Stomach (tissue), 9 donors: Measurements from ENCODE around the gene SLC38A5. TPM values are rescaled to one million over a fixed set of nuclear protein-coding genes. Genes with fewer than 3 reads are reported as not detected.
"Not testable (repeated sequence)": the region's sequence is repeated elsewhere in the genome, so short reads cannot be mapped to it uniquely, and the experiment has no call there.

ENCODE experiments used
- DNase-seq, 2 donors: peaks; one replicate each; pipeline versions ENCODE4 v3.0.0 to v3.0.0-alpha.2; 2013 to 2019
- H3K27ac ChIP-seq, 5 donors: fragments of 200-600 bp in 4 of 5; sonication (generic) in 4 of 5; one replicate each; pipeline ENCODE4 v1.5.1; 2013 to 2019; ENCODE audit warnings: mild to moderate bottlenecking in 1 of 5, moderate library complexity in 1 of 5
- H3K27me3 ChIP-seq, 3 donors: fragments of 200-600 bp; sonication (generic); one replicate each; pipeline ENCODE4 v1.5.1; 2017 to 2019; ENCODE audit warnings: mixed run types in 1 of 3
- H3K36me3 ChIP-seq, 4 donors: fragments of 200-600 bp; sonication (generic); 1 replicate in 3 of 4; 2 replicates in 1 of 4; pipeline ENCODE4 v1.5.1; 2016 to 2019
- H3K4me1 ChIP-seq, 4 donors: fragments of 200-600 bp; sonication (generic); one replicate each; pipeline ENCODE4 v1.5.1; 2016 to 2019
- H3K4me3 ChIP-seq, 4 donors: fragments of 200-600 bp; sonication (generic) in 3 of 4; one replicate each; pipeline ENCODE4 v1.5.1; 2016 to 2019; ENCODE audit warnings: mild to moderate bottlenecking in 1 of 4
- H3K9me3 ChIP-seq, 4 donors: fragments of 200-600 bp; sonication (generic); one replicate each; pipeline ENCODE4 v1.5.1; 2016 to 2019
- CTCF ChIP-seq, 7 experiments: fragments of 450-650 bp in 4 of 7; fragments of 200-600 bp in 3 of 7; sonication (generic) in 3 of 7; IDR thresholded peaks; one replicate each; pipeline ENCODE4 v1.5.1; 2016 to 2019; ENCODE audit warnings: antibody characterized with exemption in 7 of 7, control low read depth in 2 of 7, mild to moderate bottlenecking in 1 of 7
- EP300 ChIP-seq: sonication (generic); formaldehyde crosslinking; IDR thresholded peaks from one replicate; pipeline ENCODE4 v1.6.1; 2017; ENCODE audit warnings: antibody characterized with exemption
- POLR2A ChIP-seq, 4 donors: fragments of 450-650 bp; IDR thresholded peaks; one replicate each; pipeline ENCODE4 v1.6.1; 2016; ENCODE audit warnings: antibody characterized with exemption in 4 of 4, control low read depth in 2 of 4, mild to moderate bottlenecking in 1 of 4, moderate library complexity in 1 of 4
- POLR2AphosphoS5 ChIP-seq, 3 donors: sonication (generic); formaldehyde crosslinking; IDR thresholded peaks; one replicate each; pipeline ENCODE4 v1.6.1; 2016; ENCODE audit warnings: antibody characterized with exemption in 3 of 3
- WGBS, 5 donors: extraction: QIAGEN DNeasy Blood & Tissue Kit in 3 of 5; methylation state at CpG; one replicate each; pipeline versions ENCODE4 v1.1.5 to v1.1.7; 2013 to 2018; 5-methylcytosine and 5-hydroxymethylcytosine counted together
- intact Hi-C: fragments of 100-400 bp; cut with DNase I; formaldehyde crosslinking; loops from one replicate; pipeline ENCODE4 v1.15.1; 2023; ENCODE audit warnings: low total_unique reads
- polyA plus RNA-seq, 3 donors: library from polyadenylated mRNA; stranded (reverse); fragments of 200-250 nt; gene quantifications; one replicate each; pipeline ENCODE4 v1.2.3, GENCODE V29; 2013
- small RNA-seq, 4 donors: library from RNA; depleted of rRNA; stranded (forward); fragments of <200 nt; gene quantifications; one replicate each; pipeline ENCODE3, GENCODE V24; 2016
- total RNA-seq, 5 donors: library from RNA; depleted of rRNA; stranded (reverse); fragments of >200 nt; gene quantifications; one replicate each; pipeline versions ENCODE4 v1.1.0 to v1.2.3, GENCODE V29; 2014 to 2016
- donor health status: healthy with polysubstance abuse.
- donor health status: Bipolar disorder and iron deficiency.
- donor health status: healthy.

The SLC38A5 gene
- total and polyA plus RNA-seq, 8 donors = 4.1 to 45.8 (median 19.1) TPM

- no peak overlapping the region for H3K4me3 ChIP-seq
- no peak overlapping the region for H3K27ac ChIP-seq
- H3K9me3 ChIP-seq = peaks cover 0 to 6% (median 0%) of the 10 kb centered on the region in 4 donors
- no peaks in the 10 kb centered on the region for H3K36me3 ChIP-seq
- intact Hi-C loops = no loop called here
- H3K4me1 ChIP-seq = no peaks in the 10 kb centered on the region
- TF ChIP-seq POLR2A (IDR thresholded peaks at IDR 0.05) (no peak), POLR2AphosphoS5 (IDR thresholded peaks at IDR 0.05) (no peak), CTCF (IDR thresholded peaks at IDR 0.05) (no peak), EP300 (no peak)
- DNase-seq = no peak
- no peaks in the 10 kb centered on the region for H3K27me3 ChIP-seq
Observed at GRCh38 chrX:48450076-48450475, 20.0 kb downstream of the SLC38A5 start.

GRCh38 chrX:48447201-48447600, 22.9 kb downstream of the SLC38A5 start:
- H3K27ac ChIP-seq, H3K36me3 ChIP-seq, H3K27me3 ChIP-seq, DNase-seq, H3K4me3 ChIP-seq, H3K4me1 ChIP-seq, H3K9me3 ChIP-seq, intact Hi-C loops: not testable (repeated sequence)
- WGBS, 5 donors = 87 to 95% (median 94%) methylated on average over 6 of the region's 6 CpGs

- H3K27me3 ChIP-seq, H3K36me3 ChIP-seq, DNase-seq, H3K4me1 ChIP-seq, H3K27ac ChIP-seq, H3K4me3 ChIP-seq, intact Hi-C loops, H3K9me3 ChIP-seq: not testable (repeated sequence)
- WGBS, 5 donors = 61 to 97% (median 66%) methylated on average over 7 to 13 of the region's 13 CpGs
Observed at GRCh38 chrX:48433713-48434112, 36.3 kb downstream of the SLC38A5 start.

- H3K4me3 ChIP-seq, H3K36me3 ChIP-seq, H3K27me3 ChIP-seq, H3K27ac ChIP-seq, H3K4me1 ChIP-seq, DNase-seq, intact Hi-C loops, H3K9me3 ChIP-seq: not testable (repeated sequence)
- 34 to 56% (median 45%) methylated on average over 4 of the region's 4 CpGs for WGBS, 5 donors
Observed at GRCh38 chrX:48430166-48430565, 39.9 kb downstream of the SLC38A5 start.

GRCh38 chrX:48429606-48430005, 40.5 kb downstream of the SLC38A5 start:
- DNase-seq, H3K27me3 ChIP-seq, H3K4me3 ChIP-seq, intact Hi-C loops, H3K4me1 ChIP-seq, H3K27ac ChIP-seq, H3K36me3 ChIP-seq, H3K9me3 ChIP-seq: not testable (repeated sequence)
- 38 to 65% (median 58%) methylated on average over 5 of the region's 5 CpGs for WGBS, 5 donors

- H3K27ac ChIP-seq, H3K4me3 ChIP-seq, H3K4me1 ChIP-seq, H3K36me3 ChIP-seq, intact Hi-C loops, H3K27me3 ChIP-seq, DNase-seq, H3K9me3 ChIP-seq: not testable (repeated sequence)
- no CpG with 5 or more reads among the region's 12 CpGs for WGBS, 5 donors
Observed at GRCh38 chrX:48427027-48427716, 42.9 kb downstream of the SLC38A5 start.

GRCh38 chrX:48411860-48412259, 58.2 kb downstream of the SLC38A5 start, which contains the start of gene SSX4B:
SSX4B (minus strand) TSS chrX:48411960; CDS start chrX:48411372, 588 bp downstream.
- intact Hi-C loops, H3K4me1 ChIP-seq, H3K27me3 ChIP-seq, H3K36me3 ChIP-seq, H3K27ac ChIP-seq, H3K4me3 ChIP-seq, DNase-seq, H3K9me3 ChIP-seq: not testable (repeated sequence)
- WGBS, 5 donors = no CpG with 5 or more reads among the region's 15 CpGs

Small RNA genes within 50 kb of the gene (small RNA-seq; reads per million reads assigned to genes)
- gene AL606490.4 = 0 reads per million in 4 donors

Other genes starting within 250 kb of the SLC38A5 start
- gene SSX1, start 214.9 kb downstream of the SLC38A5 start, total RNA-seq = not detected
- not detected for gene SSX1, start 214.9 kb downstream of the SLC38A5 start, polyA plus RNA-seq
- not detected for gene SSX3, start 113.6 kb downstream of the SLC38A5 start, total RNA-seq
- gene SSX3, start 113.6 kb downstream of the SLC38A5 start, polyA plus RNA-seq = not detected
- not detected for gene SSX4, start 86.7 kb downstream of the SLC38A5 start, total RNA-seq
- not detected for gene SSX4, start 86.7 kb downstream of the SLC38A5 start, polyA plus RNA-seq
- not detected for gene SSX4B, start 58.3 kb downstream of the SLC38A5 start, total RNA-seq
- gene SSX4B, start 58.3 kb downstream of the SLC38A5 start, polyA plus RNA-seq = not detected
- 10 to 100 TPM; 19.6 to 92.8 (median 55.3) TPM for gene FTSJ1, start 5.9 kb upstream of the SLC38A5 start, total RNA-seq
- 10 to 100 TPM; 33.9 to 40.3 (median 37.7) TPM for gene FTSJ1, start 5.9 kb upstream of the SLC38A5 start, polyA plus RNA-seq
- gene PORCN, start 38.7 kb upstream of the SLC38A5 start, total RNA-seq = 10 to 100 TPM in 3 of 5 donors, 1 to 10 TPM in 2; 1.8 to 27.4 (median 16.2) TPM
- 10 to 100 TPM in 1 of 3 donors, 1 to 10 TPM in 2; 4.7 to 11.9 (median 6.7) TPM for gene PORCN, start 38.7 kb upstream of the SLC38A5 start, polyA plus RNA-seq
- gene EBP, start 51.5 kb upstream of the SLC38A5 start, total RNA-seq = 100 to 1,000 TPM in 1 of 5 donors, 10 to 100 TPM in 3, 1 to 10 TPM in 1; 5.8 to 208 (median 46.4) TPM
- 100 to 1,000 TPM in 1 of 3 donors, 10 to 100 TPM in 2; 28.9 to 112 (median 74.8) TPM for gene EBP, start 51.5 kb upstream of the SLC38A5 start, polyA plus RNA-seq
- 10 to 100 TPM in 2 of 5 donors, 1 to 10 TPM in 2, not detected in 1; 4.6 to 13.6 (median 9.0) TPM for gene TBC1D25, start 69.5 kb upstream of the SLC38A5 start, total RNA-seq
- 1 to 10 TPM; 5.2 to 6.5 (median 5.9) TPM for gene TBC1D25, start 69.5 kb upstream of the SLC38A5 start, polyA plus RNA-seq
- 100 to 1,000 TPM; 109 to 419 (median 165) TPM for gene RBM3, start 104.2 kb upstream of the SLC38A5 start, total RNA-seq
- gene RBM3, start 104.2 kb upstream of the SLC38A5 start, polyA plus RNA-seq = 100 to 1,000 TPM; 106 to 229 (median 122) TPM
- 100 to 1,000 TPM in 4 of 5 donors, 10 to 100 TPM in 1; 52.0 to 433 (median 194) TPM for gene WDR13, start 127.2 kb upstream of the SLC38A5 start, total RNA-seq
- gene WDR13, start 127.2 kb upstream of the SLC38A5 start, polyA plus RNA-seq = 100 to 1,000 TPM; 121 to 197 (median 165) TPM
- 1 to 10 TPM; 2.3 to 8.4 (median 4.1) TPM for gene WAS, start 213.5 kb upstream of the SLC38A5 start, total RNA-seq
- 1 to 10 TPM; 3.7 to 6.2 (median 4.9) TPM for gene WAS, start 213.5 kb upstream of the SLC38A5 start, polyA plus RNA-seq
- gene SUV39H1, start 226.5 kb upstream of the SLC38A5 start, total RNA-seq = 1 to 10 TPM; 1.8 to 5.5 (median 4.5) TPM
- gene SUV39H1, start 226.5 kb upstream of the SLC38A5 start, polyA plus RNA-seq = 1 to 10 TPM; 3.4 to 4.7 (median 3.7) TPM